ENCODE results near the gene RNF150. TPM values are rescaled to one million over a fixed set of nuclear protein-coding genes. Genes with fewer than 3 reads are reported as not detected.

The RNF150 gene
- total and polyA plus RNA-seq, 2 of the 8 experiments (the other 6 are each of a cell fraction or from before 2014, with no cell fraction given) = 3.4 to 4.8 TPM

- DNase-seq (ENCODE audit: low read depth in 1 of 2, low spot score in 2 of 2) (no peak), FAIRE-seq (no peak)
- Histone ChIP-seq H3K79me1 (ENCODE audit: low read depth, low read length) (no peaks in the 10 kb centered on the region), H2BK15ac (ENCODE audit: low read length) (no peak overlapping the region), H2BK20ac (ENCODE audit: low read length) (no peak overlapping the region), H3K18ac (ENCODE audit: extremely low read depth, low read length) (no peak overlapping the region), H3K79me2 (ENCODE audit: control insufficient read depth in 1 of 2, insufficient read depth in 2 of 2, low read length in 2 of 2) (no peaks in the 10 kb centered on the region), H3K23me2 (ENCODE audit: low read depth, low read length) (no peaks in the 10 kb centered on the region), H2BK120ac (replicated peaks; ENCODE audit: low read depth, low read length) (no peak overlapping the region), H3K27me3 (replicated peaks in 1 of 4; ENCODE audit: control insufficient read depth in 3 of 4, extremely low read depth in 1 of 4, insufficient read depth in 3 of 4, low read length in 3 of 4) (no peaks in the 10 kb centered on the region), H4K20me1 (replicated peaks in 1 of 2; ENCODE audit: control insufficient read depth in 1 of 2, insufficient read depth in 2 of 2, low read length in 2 of 2) (no peaks in the 10 kb centered on the region), H3K9me3 (ENCODE audit: insufficient read depth in 2 of 2, low read depth in 1 of 2, low read length in 1 of 2) (no peaks in the 10 kb centered on the region), H3K4me3 (ENCODE audit: extremely low read depth in 1 of 4, insufficient read depth in 2 of 4, low read depth in 3 of 4, low read length in 4 of 4) (no peak overlapping the region), H4K91ac (replicated peaks; ENCODE audit: insufficient read length, low read length) (no peak overlapping the region), H3K14ac (ENCODE audit: insufficient read length) (no peak overlapping the region), H4K5ac (ENCODE audit: insufficient read length, low read depth, low read length) (no peak overlapping the region), H2BK12ac (ENCODE audit: low read depth, low read length) (no peak overlapping the region), H3K36me3 (ENCODE audit: control insufficient read depth in 2 of 4, insufficient read depth in 4 of 4, low read length in 3 of 4) (no peaks in the 10 kb centered on the region), H3K27ac (ENCODE audit: low read depth, low read length) (no peak overlapping the region), H2BK5ac (ENCODE audit: low read depth, low read length) (no peak overlapping the region), H2AFZ (ENCODE audit: low read length) (no peak overlapping the region), H3K4me2 (ENCODE audit: insufficient read depth in 1 of 2, low read depth in 2 of 2, low read length in 2 of 2) (no peak overlapping the region), H4K8ac (ENCODE audit: extremely low read depth, insufficient read depth, low read length) (no peak overlapping the region), H2AK5ac (ENCODE audit: low read depth, low read length) (no peak overlapping the region), H3K4ac (replicated peaks; ENCODE audit: insufficient read length, low read depth, low read length) (no peak overlapping the region), H3K9ac (replicated peaks in 1 of 4; ENCODE audit: extremely low read depth in 1 of 4, low read depth in 3 of 4, low read length in 3 of 4) (no peak overlapping the region), H3K56ac (replicated peaks; ENCODE audit: insufficient read length, low read depth, low read length) (no peak overlapping the region), H3K4me1 (replicated peaks in 1 of 4; ENCODE audit: control insufficient read depth in 3 of 4, insufficient read depth in 4 of 4, low read length in 3 of 4) (peaks cover 0 to 5% (median 2%) of the 10 kb centered on the region in 4 experiments; a peak in 2 of 7 replicates), H3K23ac (ENCODE audit: insufficient read length) (no peak overlapping the region)
- no peak for TF ChIP-seq CTBP2 (IDR thresholded peaks at IDR 0.05; ENCODE audit: borderline replicate concordance, insufficient read depth, insufficient read length, low read length)
- ChIA-PET CTCF (ENCODE audit: partially characterized antibody) (interaction anchor here (0.6 to 5.9 kb wide), 7 partner anchors 8 to 273 kb away, joined by 3 to 68 read pairs (median 6); partner anchors contain the start of gene RNF150), POLR2A (ENCODE audit: partially characterized antibody) (no interaction called here)
- 92% methylated on average over 3 of the region's 3 CpGs; no CpG with 5 or more reads in 1 of the 2 experiments for WGBS, 2 experiments (ENCODE audit: extremely low coverage in 1 of 2, insufficient coverage in 1 of 2, insufficient read length in 1 of 2, insufficient replicate concordance in 2 of 2, low coverage in 1 of 2, low lambda C conversion rate in 2 of 2, missing lambda C conversion rate in 1 of 2)
Observed at GRCh38 chr4:140858897-140859296, 274.4 kb downstream of the RNF150 start.

Data from H1 (cell line).